Muscle layer of duodenum (tissue), 2 donors: Measurements from ENCODE around the gene SGCG.

ENCODE experiments used
- H3K27ac ChIP-seq: one replicate; pipeline ENCODE4 v1.7.0; 2013; ENCODE audit warnings: mild to moderate bottlenecking, low read length
- H3K27me3 ChIP-seq: one replicate; pipeline ENCODE4 v1.7.0; 2013; ENCODE audit warnings: low read depth, mild to moderate bottlenecking, control low read depth, low read length
- H3K36me3 ChIP-seq, 2 donors: one replicate each; pipeline ENCODE4 v1.7.0; 2013; ENCODE audit warnings: low read length in 2 of 2, control low read depth in 1 of 2, mild to moderate bottlenecking in 1 of 2; ENCODE audit not compliant: insufficient read depth in 2 of 2, control insufficient read depth in 1 of 2
- H3K4me1 ChIP-seq, 2 donors: one replicate each; pipeline ENCODE4 v1.7.0; 2013; ENCODE audit warnings: low read length in 2 of 2, mild to moderate bottlenecking in 2 of 2, control low read depth in 1 of 2, moderate library complexity in 1 of 2; ENCODE audit not compliant: insufficient read depth in 2 of 2, control insufficient read depth in 1 of 2
- H3K4me3 ChIP-seq, 2 donors: one replicate each; pipeline ENCODE4 v1.7.0; 2013; ENCODE audit warnings: low read length in 2 of 2, low read depth in 1 of 2, mild to moderate bottlenecking in 1 of 2
- H3K9me3 ChIP-seq, 2 donors: one replicate each; pipeline ENCODE4 v1.7.0; 2013; ENCODE audit warnings: low read length in 2 of 2, control low read depth in 1 of 2, mild to moderate bottlenecking in 1 of 2; ENCODE audit not compliant: control insufficient read depth in 1 of 2
- donor health status: healthy.

Gene SGCG

GRCh38 chr13:23359882-23360281 is 179.1 kb downstream of the SGCG start:
- Histone ChIP-seq H3K36me3 (peaks cover 28 to 54% of the 10 kb centered on the region in 2 donors), H3K4me1 (no peaks in the 10 kb centered on the region), H3K27me3 (no peaks in the 10 kb centered on the region), H3K9me3 (no peaks in the 10 kb centered on the region), H3K27ac (no peak overlapping the region), H3K4me3 (no peak overlapping the region)

DNA sequence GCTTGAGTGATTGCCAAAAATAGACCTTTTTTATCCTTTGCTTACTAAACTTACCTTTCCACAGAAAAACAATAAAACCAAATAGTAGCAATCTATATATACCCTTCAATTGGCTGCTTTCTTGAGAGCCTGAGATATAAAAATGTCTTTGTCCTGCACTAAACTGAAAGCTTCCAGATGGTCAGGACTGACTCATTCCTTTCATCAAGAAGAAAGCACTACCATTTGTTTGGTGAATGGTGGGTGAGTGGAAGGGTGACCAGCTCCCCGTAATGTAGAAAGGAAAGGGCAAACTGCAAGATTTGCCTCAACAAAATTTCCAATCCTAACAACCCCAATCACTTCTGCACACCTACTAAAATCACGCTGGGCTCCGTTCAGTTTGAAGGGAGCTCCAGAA is 184.9 kb downstream of the SGCG start:
- H3K36me3 ChIP-seq = peaks cover 34 to 61% of the 10 kb centered on the region in 2 donors
- H3K4me1 ChIP-seq = no peaks in the 10 kb centered on the region
- H3K27ac ChIP-seq = no peak overlapping the region

DNA sequence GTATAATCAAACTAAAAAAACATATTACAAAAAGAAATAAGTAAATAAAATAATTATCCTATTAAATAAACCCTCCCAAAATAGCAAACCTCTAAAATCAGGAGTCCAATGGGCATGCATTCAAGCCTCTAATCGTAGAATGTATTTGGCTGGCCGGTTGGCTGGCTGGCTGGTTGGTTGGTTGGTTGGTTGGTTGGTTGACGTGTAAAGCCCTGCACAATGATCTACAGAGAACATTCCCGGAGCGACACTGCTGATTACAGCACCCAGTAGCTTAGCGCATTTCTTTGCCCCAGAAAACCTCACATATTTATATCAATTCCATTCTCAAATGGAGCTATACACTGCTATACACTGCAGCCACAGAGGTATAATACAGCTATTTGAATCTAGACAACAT is 187.1 kb downstream of the SGCG start:
- no peaks in the 10 kb centered on the region for H3K27me3 ChIP-seq
- H3K27ac ChIP-seq = no peak overlapping the region
- peaks cover 40 to 53% of the 10 kb centered on the region in 2 donors for H3K36me3 ChIP-seq
- H3K4me3 ChIP-seq = no peak overlapping the region
- no peaks in the 10 kb centered on the region for H3K4me1 ChIP-seq
- no peaks in the 10 kb centered on the region for H3K9me3 ChIP-seq

More for the DNA sequence above, 184.9 kb downstream of the SGCG start:
- Histone ChIP-seq H3K9me3 (no peaks in the 10 kb centered on the region), H3K27me3 (no peaks in the 10 kb centered on the region), H3K4me3 (no peak overlapping the region)

GRCh38 chr13:23372264-23372906 is 191.6 kb downstream of the SGCG start:
- no peaks in the 10 kb centered on the region for H3K9me3 ChIP-seq
- H3K4me1 ChIP-seq = peaks cover 0 to 5% of the 10 kb centered on the region in 2 donors
- no peak overlapping the region for H3K27ac ChIP-seq
- no peak overlapping the region for H3K4me3 ChIP-seq
- H3K27me3 ChIP-seq = no peaks in the 10 kb centered on the region
- H3K36me3 ChIP-seq = peaks cover 24 to 25% of the 10 kb centered on the region in 2 donors
